Measurements from ENCODE around the gene DSP. TPM values are rescaled to one million over a fixed set of nuclear protein-coding genes. Genes with fewer than 3 reads are reported as not detected.

Gene DSP
- total RNA-seq, 2 donors from 2014 or later, result 60.6 to 211 TPM

GRCh38 chr6:7558781-7559180, 17.3 kb downstream of the DSP start:
- DNase-seq (ENCODE audit: low spot score), result no peak
- Histone ChIP-seq H3K27ac (peak overlapping the region; percentile 61 to 67), H3K4me1 (replicated peaks) (peaks cover 9% of the 10 kb centered on the region), H3K4me3 (no peak overlapping the region), H3K9me3 (no peaks in the 10 kb centered on the region), H3K27me3 (replicated peaks; ENCODE audit: insufficient read depth) (no peaks in the 10 kb centered on the region), H3K36me3 (no peaks in the 10 kb centered on the region)
- intact Hi-C loops (cut with DNase I), result no loop called here
- 72% methylated on average over 4 of the region's 4 CpGs for WGBS
- TF ChIP-seq CTCF (IDR thresholded peaks at IDR 0.05) (no peak), POLR2A (IDR thresholded peaks at IDR 0.05) (no peak), POLR2AphosphoS5 (IDR thresholded peaks at IDR 0.05) (no peak)

- WGBS, result 67% methylated on average over 6 of the region's 6 CpGs
Observed at GRCh38 chr6:7559196-7559595, 17.7 kb downstream of the DSP start.

GRCh38 chr6:7559651-7560385, 18.3 kb downstream of the DSP start:
- Histone ChIP-seq H3K4me1 (replicated peaks) (peaks cover 9% of the 10 kb centered on the region), H3K27me3 (replicated peaks; ENCODE audit: insufficient read depth) (no peaks in the 10 kb centered on the region), H3K4me3 (no peak overlapping the region), H3K27ac (peak overlapping the region; percentile 61 to 67), H3K36me3 (no peaks in the 10 kb centered on the region), H3K9me3 (no peaks in the 10 kb centered on the region)
- intact Hi-C loops (cut with DNase I), result no loop called here
- TF ChIP-seq CTCF (IDR thresholded peaks at IDR 0.05), result no peak
- peak; percentile 35 for TF ChIP-seq POLR2AphosphoS5 (IDR thresholded peaks at IDR 0.05)
- TF ChIP-seq POLR2A (IDR thresholded peaks at IDR 0.05), result no peak
- DNase-seq (ENCODE audit: low spot score), result peak; percentile 47
- WGBS, result 51% methylated on average over 2 of the region's 2 CpGs

More at GRCh38 chr6:7559196-7559595, 17.7 kb downstream of the DSP start:
- Histone ChIP-seq H3K4me3 (no peak overlapping the region), H3K4me1 (replicated peaks) (peaks cover 9% of the 10 kb centered on the region), H3K36me3 (no peaks in the 10 kb centered on the region), H3K27ac (peak overlapping the region; percentile 61 to 67), H3K27me3 (replicated peaks; ENCODE audit: insufficient read depth) (no peaks in the 10 kb centered on the region), H3K9me3 (no peaks in the 10 kb centered on the region)
- TF ChIP-seq CTCF (IDR thresholded peaks at IDR 0.05) (no peak), POLR2A (IDR thresholded peaks at IDR 0.05) (no peak), POLR2AphosphoS5 (IDR thresholded peaks at IDR 0.05) (no peak)
- DNase-seq (ENCODE audit: low spot score), result no peak
- intact Hi-C loops (cut with DNase I), result no loop called here

GRCh38 chr6:7561153-7561964, 19.9 kb downstream of the DSP start:
- 42% methylated on average over 19 of the region's 19 CpGs for WGBS
- Histone ChIP-seq H3K27me3 (replicated peaks; ENCODE audit: insufficient read depth) (no peaks in the 10 kb centered on the region), H3K27ac (peak overlapping the region; percentile 61 to 67), H3K4me3 (peak overlapping the region in 1 of 2 donors; percentile 2), H3K36me3 (no peaks in the 10 kb centered on the region), H3K9me3 (no peaks in the 10 kb centered on the region), H3K4me1 (replicated peaks) (peaks cover 9% of the 10 kb centered on the region)
- TF ChIP-seq POLR2A (IDR thresholded peaks at IDR 0.05) (no peak), POLR2AphosphoS5 (IDR thresholded peaks at IDR 0.05) (peak; percentile 86)
- DNase-seq (ENCODE audit: low spot score), result peak; percentile 85
- intact Hi-C loops (cut with DNase I), result no loop called here

GRCh38 chr6:7562769-7563168, 21.3 kb downstream of the DSP start:
- H3K27me3 ChIP-seq (replicated peaks; ENCODE audit: insufficient read depth), result no peaks in the 10 kb centered on the region
- DNase-seq (ENCODE audit: low spot score), result no peak
- intact Hi-C loops (cut with DNase I), result no loop called here
- H3K27ac ChIP-seq, result no peak overlapping the region
- no peaks in the 10 kb centered on the region for H3K9me3 ChIP-seq
- no peak for TF ChIP-seq POLR2AphosphoS5 (IDR thresholded peaks at IDR 0.05)
- no peak for TF ChIP-seq CTCF (IDR thresholded peaks at IDR 0.05)
- TF ChIP-seq POLR2A (IDR thresholded peaks at IDR 0.05), result no peak
- no peak overlapping the region for H3K4me3 ChIP-seq
- WGBS, result 89% methylated on average over 4 of the region's 4 CpGs
- peaks cover 9% of the 10 kb centered on the region for H3K4me1 ChIP-seq (replicated peaks)
- H3K36me3 ChIP-seq, result no peaks in the 10 kb centered on the region
